ENCODE data around the gene FLNB.

DNA sequence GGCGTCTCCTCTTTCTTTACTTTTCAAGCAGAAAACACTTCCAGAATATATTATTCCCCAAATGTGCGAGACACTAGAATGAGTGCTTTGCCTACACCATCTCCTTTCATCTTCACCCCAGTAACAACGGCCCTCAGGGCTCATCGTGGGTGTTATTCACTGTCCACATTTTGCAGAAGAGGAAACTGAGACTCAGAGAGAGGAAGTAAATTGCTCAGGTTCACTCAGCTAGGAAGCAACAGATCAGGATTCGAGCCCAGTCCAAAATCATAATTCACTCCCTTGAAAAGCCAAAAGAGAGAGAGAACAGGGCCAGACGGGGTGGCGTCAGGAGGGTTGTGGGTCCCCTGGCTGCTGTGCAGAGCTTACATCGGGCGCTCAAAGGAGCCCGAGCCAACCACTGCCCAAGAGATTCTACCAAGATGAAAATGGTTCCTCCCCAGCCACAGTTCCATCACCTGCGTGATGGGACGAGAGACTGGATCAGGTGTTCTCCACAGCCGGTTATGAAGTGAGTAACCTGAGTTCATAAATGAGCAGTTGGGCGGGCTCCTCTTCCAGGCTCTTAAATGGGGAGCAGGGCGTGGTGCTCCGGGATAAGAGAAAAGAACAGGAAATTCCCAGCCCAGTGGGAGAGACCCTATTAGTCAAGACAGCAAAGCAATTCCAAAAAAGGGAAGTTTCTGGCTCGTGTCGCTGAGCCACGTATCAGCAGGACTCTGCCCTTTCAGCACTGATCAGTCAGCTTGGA is 48.6 kb upstream of the FLNB start:
- TF ChIP-seq POLR2AphosphoS5 (IDR thresholded peaks at IDR 0.05; ENCODE audit: low read depth, low read length) (no peak), MYNN (CRISPR knock-in tag; IDR thresholded peaks at IDR 0.05; ENCODE audit: low read depth) (no peak), EP300 (IDR thresholded peaks at IDR 0.05; ENCODE audit: low read depth in 2 of 2, low read length in 2 of 2) (no peak), EP300 (CRISPR knock-in tag; IDR thresholded peaks at IDR 0.05; ENCODE audit: borderline replicate concordance) (no peak)
